CD14-positive monocyte (primary cell): ENCODE data around the gene BSN. TPM values are rescaled to one million over a fixed set of nuclear protein-coding genes. Genes with fewer than 3 reads are reported as not detected.

ENCODE experiments used
- DNase-seq, 3 donors: peaks; one replicate each; pipeline ENCODE4 v3.0.0-alpha.2; 2011 to 2022
- H2AFZ ChIP-seq: 2 replicates; pipeline ENCODE4 v1.6.0; 2012; ENCODE audit warnings: mild to moderate bottlenecking, low read depth, low read length, inconsistent platforms; ENCODE audit not compliant: insufficient read depth, poor library complexity, severe bottlenecking
- H3K27ac ChIP-seq, 2 donors: 1 replicate in 1 of 2; 2 replicates in 1 of 2; pipeline ENCODE4 v1.5.1; 2012 to 2013; ENCODE audit warnings: low read length in 2 of 2, control low read depth in 1 of 2, inconsistent platforms in 1 of 2, low read depth in 1 of 2, mild to moderate bottlenecking in 1 of 2
- H3K27me3 ChIP-seq, 2 donors: one replicate each; pipeline versions ENCODE4 v1.6.0 to v1.6.1; 2011 to 2013; ENCODE audit warnings: low read length in 2 of 2; ENCODE audit not compliant: control insufficient read depth in 2 of 2, insufficient read depth in 2 of 2
- H3K36me3 ChIP-seq, 2 donors: replicated peaks in 1 of 2; 1 replicate in 1 of 2; 2 replicates in 1 of 2; pipeline versions ENCODE4 v1.5.1 to v1.6.1; 2012 to 2013; ENCODE audit warnings: low read length in 2 of 2, control low read depth in 1 of 2, inconsistent platforms in 1 of 2, mild to moderate bottlenecking in 1 of 2; ENCODE audit not compliant: insufficient read depth in 2 of 2, control insufficient read depth in 1 of 2
- H3K4me1 ChIP-seq, 2 donors: 1 replicate in 1 of 2; 2 replicates in 1 of 2; pipeline versions ENCODE4 v1.5.1 to v1.6.1; 2012 to 2013; ENCODE audit warnings: low read length in 2 of 2, control low read depth in 1 of 2, inconsistent platforms in 1 of 2, mild to moderate bottlenecking in 1 of 2, moderate library complexity in 1 of 2; ENCODE audit not compliant: insufficient read depth in 2 of 2, control insufficient read depth in 1 of 2
- H3K4me2 ChIP-seq: replicated peaks from 2 replicates; pipeline ENCODE3; 2012; ENCODE audit warnings: low read length, moderate library complexity, mild to moderate bottlenecking; ENCODE audit not compliant: poor library complexity, severe bottlenecking; ENCODE audit errors: extremely low read depth
- H3K4me3 ChIP-seq, 3 experiments: fragments of 200-600 bp in 1 of 3; sonication (generic) in 1 of 3; replicated peaks in 1 of 3; 1 replicate in 2 of 3; 2 replicates in 1 of 3; pipeline ENCODE4 v1.5.1; 2011 to 2013; ENCODE audit warnings: low read length in 3 of 3, mild to moderate bottlenecking in 3 of 3, control low read depth in 2 of 3, low read depth in 2 of 3, inconsistent platforms in 1 of 3, moderate library complexity in 1 of 3
- H3K79me2 ChIP-seq: 2 replicates; pipeline ENCODE4 v1.6.0; 2012; ENCODE audit warnings: mild to moderate bottlenecking, control low read depth, inconsistent platforms, low read length, moderate library complexity; ENCODE audit not compliant: insufficient read depth
- H3K9ac ChIP-seq: 2 replicates; pipeline ENCODE4 v1.6.0; 2017; ENCODE audit warnings: low read length, mild to moderate bottlenecking; ENCODE audit not compliant: insufficient read depth, poor library complexity, severe bottlenecking
- H3K9me3 ChIP-seq, 2 donors: replicated peaks in 1 of 2; 1 replicate in 1 of 2; 2 replicates in 1 of 2; pipeline versions ENCODE4 v1.5.1 to v1.6.1; 2012 to 2013; ENCODE audit warnings: low read length in 2 of 2, control low read depth in 1 of 2; ENCODE audit not compliant: control insufficient read depth in 1 of 2, insufficient read depth in 1 of 2
- H4K20me1 ChIP-seq: 2 replicates; pipeline ENCODE4 v1.6.0; 2012; ENCODE audit warnings: mild to moderate bottlenecking, low read length, control low read depth, moderate library complexity; ENCODE audit not compliant: insufficient read depth
- H3K27ac Mint-ChIP-seq, 7 donors: one replicate each; pipeline ENCODE4 v1.8.0; 2020; ENCODE audit warnings: mild to moderate bottlenecking in 7 of 7, mixed read lengths in 7 of 7, moderate library complexity in 6 of 7, inconsistent platforms in 2 of 7
- H3K27me3 Mint-ChIP-seq, 3 donors: one replicate each; pipeline ENCODE4 v1.8.0; 2021 to 2022; ENCODE audit warnings: low read depth in 3 of 3, mild to moderate bottlenecking in 3 of 3, mixed read lengths in 3 of 3, moderate library complexity in 3 of 3, inconsistent platforms in 1 of 3
- H3K36me3 Mint-ChIP-seq, 2 donors: one replicate each; pipeline ENCODE4 v1.8.0; 2020; ENCODE audit warnings: mixed read lengths in 2 of 2, inconsistent platforms in 1 of 2, mild to moderate bottlenecking in 1 of 2
- H3K4me1 Mint-ChIP-seq: one replicate; pipeline ENCODE4 v1.8.0; 2020; ENCODE audit warnings: mild to moderate bottlenecking, mixed read lengths
- H3K4me3 Mint-ChIP-seq, 2 donors: one replicate each; pipeline ENCODE4 v1.8.0; 2020; ENCODE audit warnings: mild to moderate bottlenecking in 2 of 2, mixed read lengths in 2 of 2, moderate library complexity in 1 of 2
- H3K9me3 Mint-ChIP-seq, 7 donors: one replicate each; pipeline ENCODE4 v1.8.0; 2020 to 2022; ENCODE audit warnings: mixed read lengths in 7 of 7, mild to moderate bottlenecking in 6 of 7, moderate library complexity in 6 of 7, inconsistent platforms in 2 of 7
- CTCF ChIP-seq: fragments of 200-600 bp; IDR thresholded peaks from one replicate; pipeline ENCODE4 v1.8.0; 2022; ENCODE audit warnings: antibody characterized with exemption, mild to moderate bottlenecking
- WGBS: methylation state at CpG from one replicate; pipeline ENCODE4 v1.1.5; 2013; ENCODE audit warnings: missing lambda C conversion rate; ENCODE audit not compliant: insufficient coverage; 5-methylcytosine and 5-hydroxymethylcytosine counted together
- intact Hi-C, 2 donors: fragments of 100-400 bp; cut with micrococcal nuclease; formaldehyde crosslinking; loops; one replicate each; pipeline versions ENCODE4 v1.15.0 to v1.15.1; 2023
- polyA plus RNA-seq, 3 donors: library from polyadenylated mRNA; depleted of rRNA in 1 of 3; unstranded in 2 of 3; stranded (reverse) in 1 of 3; fragments of 300-500 nt in 2 of 3; fragments of >200 nt in 1 of 3; fragmentation: Illumina TruSeq in 2 of 3; gene quantifications; 1 replicate in 2 of 3; 2 replicates in 1 of 3; pipeline ENCODE4 v1.2.3, GENCODE V29; 2012 to 2021

Gene BSN
- polyA plus RNA-seq, 3 donors, result not detected

GRCh38 chr3:49681232-49681522 is 126.9 kb downstream of the BSN start:
- H3K27me3 ChIP-seq, result peaks cover 0 to 12% of the 10 kb centered on the region in 2 donors
- H4K20me1 ChIP-seq, result peaks cover 6% of the 10 kb centered on the region
- no peak overlapping the region for H3K27ac ChIP-seq
- H3K36me3 Mint-ChIP-seq, result peaks cover 83 to 90% of the 10 kb centered on the region in 2 donors
- no peaks in the 10 kb centered on the region for H3K4me1 ChIP-seq
- H3K27me3 Mint-ChIP-seq, result peaks cover 9 to 15% (median 14%) of the 10 kb centered on the region in 3 donors
- DNase-seq, result no peak
- H2AFZ ChIP-seq, result no peak overlapping the region
- no peak overlapping the region for H3K4me2 ChIP-seq
- H3K4me3 Mint-ChIP-seq, result no peak overlapping the region
- H3K36me3 ChIP-seq, result peaks cover 77 to 86% of the 10 kb centered on the region in 2 donors
- peaks cover 0 to 6% (median 0%) of the 10 kb centered on the region in 7 donors for H3K9me3 Mint-ChIP-seq
- no CpG with 5 or more reads among the region's 2 CpGs for WGBS
- H3K9ac ChIP-seq, result no peak overlapping the region
- no peak for TF ChIP-seq CTCF
- intact Hi-C loops, result no loop called here
- H3K4me1 Mint-ChIP-seq, result peaks cover 8% of the 10 kb centered on the region
- H3K79me2 ChIP-seq, result no peaks in the 10 kb centered on the region
- H3K4me3 ChIP-seq, result no peak overlapping the region
- H3K9me3 ChIP-seq, result no peaks in the 10 kb centered on the region
- no peak overlapping the region for H3K27ac Mint-ChIP-seq

- TF ChIP-seq CTCF, result no peak
- peaks cover 74 to 82% of the 10 kb centered on the region in 2 donors for H3K36me3 ChIP-seq
- no peak overlapping the region for H3K9ac ChIP-seq
- no peak overlapping the region for H3K4me3 Mint-ChIP-seq
- intact Hi-C loops, result no loop called here
- 93% methylated on average over 4 of the region's 4 CpGs for WGBS
- H3K27me3 ChIP-seq, result peaks cover 0 to 15% of the 10 kb centered on the region in 2 donors
- H3K9me3 Mint-ChIP-seq, result peaks cover 0 to 6% (median 0%) of the 10 kb centered on the region in 7 donors
- H3K36me3 Mint-ChIP-seq, result peaks cover 80 to 87% of the 10 kb centered on the region in 2 donors
- peaks cover 12 to 18% (median 18%) of the 10 kb centered on the region in 3 donors for H3K27me3 Mint-ChIP-seq
- no peak overlapping the region for H3K27ac Mint-ChIP-seq
- H4K20me1 ChIP-seq, result peaks cover 6% of the 10 kb centered on the region
- H2AFZ ChIP-seq, result no peak overlapping the region
- no peaks in the 10 kb centered on the region for H3K79me2 ChIP-seq
- H3K4me3 ChIP-seq, result no peak overlapping the region
- no peak overlapping the region for H3K4me2 ChIP-seq
- H3K9me3 ChIP-seq, result no peaks in the 10 kb centered on the region
- no peak for DNase-seq
- H3K27ac ChIP-seq, result no peak overlapping the region
- H3K4me1 ChIP-seq, result peaks cover 0 to 3% of the 10 kb centered on the region in 2 donors
- H3K4me1 Mint-ChIP-seq, result peaks cover 9% of the 10 kb centered on the region
Observed at GRCh38 chr3:49681543-49681942, 127.3 kb downstream of the BSN start.
